Eye (tissue), 1 donor: ENCODE measurements around the gene BCAN.
"Not testable (repeated sequence)": the region's sequence is repeated elsewhere in the genome, so short reads cannot be mapped to it uniquely, and the experiment has no call there.

ENCODE experiments used
- DNase-seq: peaks from one replicate; pipeline ENCODE4 v3.0.0-alpha.2; 2015

The BCAN gene, protein sequence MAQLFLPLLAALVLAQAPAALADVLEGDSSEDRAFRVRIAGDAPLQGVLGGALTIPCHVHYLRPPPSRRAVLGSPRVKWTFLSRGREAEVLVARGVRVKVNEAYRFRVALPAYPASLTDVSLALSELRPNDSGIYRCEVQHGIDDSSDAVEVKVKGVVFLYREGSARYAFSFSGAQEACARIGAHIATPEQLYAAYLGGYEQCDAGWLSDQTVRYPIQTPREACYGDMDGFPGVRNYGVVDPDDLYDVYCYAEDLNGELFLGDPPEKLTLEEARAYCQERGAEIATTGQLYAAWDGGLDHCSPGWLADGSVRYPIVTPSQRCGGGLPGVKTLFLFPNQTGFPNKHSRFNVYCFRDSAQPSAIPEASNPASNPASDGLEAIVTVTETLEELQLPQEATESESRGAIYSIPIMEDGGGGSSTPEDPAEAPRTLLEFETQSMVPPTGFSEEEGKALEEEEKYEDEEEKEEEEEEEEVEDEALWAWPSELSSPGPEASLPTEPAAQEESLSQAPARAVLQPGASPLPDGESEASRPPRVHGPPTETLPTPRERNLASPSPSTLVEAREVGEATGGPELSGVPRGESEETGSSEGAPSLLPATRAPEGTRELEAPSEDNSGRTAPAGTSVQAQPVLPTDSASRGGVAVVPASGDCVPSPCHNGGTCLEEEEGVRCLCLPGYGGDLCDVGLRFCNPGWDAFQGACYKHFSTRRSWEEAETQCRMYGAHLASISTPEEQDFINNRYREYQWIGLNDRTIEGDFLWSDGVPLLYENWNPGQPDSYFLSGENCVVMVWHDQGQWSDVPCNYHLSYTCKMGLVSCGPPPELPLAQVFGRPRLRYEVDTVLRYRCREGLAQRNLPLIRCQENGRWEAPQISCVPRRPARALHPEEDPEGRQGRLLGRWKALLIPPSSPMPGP

DNA sequence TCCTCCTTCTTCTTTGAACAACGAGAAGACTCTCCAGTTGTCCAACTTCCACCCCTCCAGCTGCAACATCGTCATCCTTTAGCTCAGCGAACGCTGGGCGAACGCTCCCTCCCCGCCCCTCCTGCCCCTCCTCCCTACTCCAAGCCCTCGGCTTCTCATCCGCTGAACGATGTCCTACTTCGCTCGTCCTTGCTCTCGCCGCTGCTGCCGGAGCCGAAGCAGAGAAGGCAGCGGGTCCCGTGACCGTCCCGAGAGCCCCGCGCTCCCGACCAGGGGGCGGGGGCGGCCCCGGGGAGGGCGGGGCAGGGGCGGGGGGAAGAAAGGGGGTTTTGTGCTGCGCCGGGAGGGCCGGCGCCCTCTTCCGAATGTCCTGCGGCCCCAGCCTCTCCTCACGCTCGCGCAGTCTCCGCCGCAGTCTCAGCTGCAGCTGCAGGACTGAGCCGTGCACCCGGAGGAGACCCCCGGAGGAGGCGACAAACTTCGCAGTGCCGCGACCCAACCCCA, at the start of gene BCAN:
BCAN (plus strand) TSS at position 357 of the 504 bp plus-strand sequence. CDS start 3,938 bp downstream, outside the sequence.
- DNase-seq, result peak; percentile 86

DNA sequence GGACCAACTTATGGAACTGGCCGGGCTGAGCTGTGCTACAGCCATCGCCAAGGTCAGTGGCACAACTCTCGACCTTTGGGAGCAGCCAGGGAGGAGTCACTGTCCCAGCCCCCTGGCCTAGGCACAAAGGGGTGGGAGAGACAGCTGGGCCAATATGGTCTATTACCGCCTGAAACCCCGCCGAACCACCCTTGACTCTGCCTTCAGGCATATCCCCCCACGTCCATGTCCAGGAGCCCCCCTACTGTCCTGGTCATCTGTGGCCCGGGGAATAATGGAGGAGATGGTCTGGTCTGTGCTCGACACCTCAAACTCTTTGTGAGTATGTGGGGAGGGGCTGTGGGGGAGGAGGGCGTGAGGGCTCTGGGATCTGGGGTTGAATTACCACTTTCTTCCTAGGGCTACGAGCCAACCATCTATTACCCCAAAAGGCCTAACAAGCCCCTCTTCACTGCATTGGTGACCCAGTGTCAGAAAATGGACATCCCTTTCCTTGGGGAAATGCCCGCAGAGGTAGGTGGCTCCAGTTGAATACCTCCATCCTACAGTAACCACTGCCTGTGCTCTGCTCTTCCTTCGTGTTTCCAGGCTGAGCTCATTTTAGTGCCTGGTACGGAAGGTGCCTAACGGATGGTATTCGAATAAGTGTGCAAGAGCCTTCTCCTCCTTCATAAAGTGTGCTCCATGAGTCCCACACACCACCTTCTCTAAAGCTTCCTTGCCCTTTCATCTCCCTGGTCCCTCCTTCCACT, 49.6 kb upstream of the BCAN start:
- DNase-seq, result no peak

- DNase-seq, result no peak
Measured at GRCh38 chr1:156592910-156593660, 48.8 kb upstream of the BCAN start.

GRCh38 chr1:156593661-156593989, 48.3 kb upstream of the BCAN start:
- DNase-seq, result no peak

GRCh38 chr1:156594190-156594589, 47.7 kb upstream of the BCAN start:
- no peak for DNase-seq

- no peak for DNase-seq
Measured at GRCh38 chr1:156595016-156595415, 46.9 kb upstream of the BCAN start.

GRCh38 chr1:156596426-156596825, 45.5 kb upstream of the BCAN start:
- DNase-seq, result no peak

DNA sequence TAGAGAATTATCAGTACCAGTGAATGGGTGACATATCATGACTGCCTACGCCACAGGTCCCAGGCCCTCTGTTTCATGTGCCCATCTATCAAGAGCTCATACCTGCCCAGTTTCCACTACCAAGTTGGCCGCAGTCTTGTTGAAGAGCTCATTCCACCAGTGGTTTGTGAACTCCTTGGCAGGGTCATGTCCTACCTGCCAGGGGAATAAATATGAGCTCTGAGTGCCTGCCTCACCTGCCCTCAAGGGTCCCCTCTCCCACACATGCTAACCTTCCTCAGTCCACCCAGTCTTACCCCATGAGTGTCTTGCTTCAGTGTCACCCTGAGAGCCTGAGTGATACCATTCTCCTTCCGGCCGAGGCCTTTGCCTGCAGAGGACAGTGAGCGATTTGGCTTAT, 43.8 kb upstream of the BCAN start:
- no peak for DNase-seq

- no peak for DNase-seq
Measured at GRCh38 chr1:156598731-156599432, 43.0 kb upstream of the BCAN start.

- DNase-seq, result no peak
Measured at GRCh38 chr1:156599811-156600210, 42.1 kb upstream of the BCAN start.

GRCh38 chr1:156600733-156601121, 41.2 kb upstream of the BCAN start:
- DNase-seq, result no peak

DNA sequence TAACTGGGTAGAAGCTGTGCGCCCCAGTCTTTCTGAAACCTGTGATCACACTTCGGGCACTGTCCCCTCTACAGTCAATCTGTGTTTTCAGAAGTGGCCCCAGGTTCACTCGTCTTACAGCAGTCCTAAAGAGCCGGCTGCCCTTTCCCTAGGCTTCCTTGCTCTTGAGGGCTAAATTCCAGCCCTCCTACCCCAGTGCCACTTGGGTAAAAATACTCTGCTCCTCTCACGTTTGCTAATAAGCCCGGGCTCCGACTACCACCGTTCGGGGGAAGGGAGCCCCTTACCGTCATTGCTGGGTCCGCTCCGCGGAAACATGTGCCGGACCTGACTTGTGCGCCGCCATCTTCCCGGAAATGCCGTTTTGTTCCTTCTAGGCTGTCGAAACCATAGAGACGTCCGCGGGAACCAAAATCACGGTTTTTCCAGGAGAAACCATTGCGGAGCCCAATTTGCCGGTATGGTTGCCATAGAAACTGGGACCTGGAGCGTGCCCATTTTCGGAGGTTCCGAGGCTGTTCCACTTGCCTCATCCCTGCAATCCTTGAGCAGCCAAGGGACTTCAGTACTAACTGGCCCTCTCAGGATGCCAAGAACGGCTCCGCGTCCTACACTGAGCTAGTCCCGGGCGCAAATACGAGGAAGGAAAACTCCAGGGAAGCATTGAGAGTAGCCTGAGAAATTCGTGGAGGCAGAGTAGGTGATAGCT, 40.6 kb upstream of the BCAN start, which contains the start of gene GPATCH4:
GPATCH4 (minus strand) TSS at position 358 of the 709 bp plus-strand sequence.
- DNase-seq, result peak; percentile 95

GRCh38 chr1:156601892-156602291, 40.0 kb upstream of the BCAN start:
- no peak for DNase-seq

DNA sequence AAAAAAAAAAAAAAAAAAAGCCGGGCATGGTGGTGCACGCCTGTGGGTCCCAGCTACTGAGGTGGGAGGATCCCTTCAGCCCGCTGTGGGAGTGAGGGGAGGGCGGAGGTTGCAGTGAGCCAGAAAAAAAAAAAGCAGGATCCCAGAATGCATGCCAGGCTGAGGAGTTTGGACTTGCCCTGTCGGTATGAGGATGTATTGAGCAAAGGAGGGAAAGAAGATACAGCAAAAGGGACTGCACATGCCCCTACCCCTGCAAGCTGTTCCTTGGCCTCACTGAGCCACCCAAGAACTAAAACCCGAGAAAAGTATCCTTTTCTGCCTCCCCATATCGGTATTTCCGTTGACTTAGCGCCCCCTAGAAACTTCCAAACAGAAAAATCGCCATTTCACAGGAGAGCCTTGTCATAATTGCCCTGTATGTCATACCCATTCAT, 39.3 kb upstream of the BCAN start:
- no peak for DNase-seq

DNA sequence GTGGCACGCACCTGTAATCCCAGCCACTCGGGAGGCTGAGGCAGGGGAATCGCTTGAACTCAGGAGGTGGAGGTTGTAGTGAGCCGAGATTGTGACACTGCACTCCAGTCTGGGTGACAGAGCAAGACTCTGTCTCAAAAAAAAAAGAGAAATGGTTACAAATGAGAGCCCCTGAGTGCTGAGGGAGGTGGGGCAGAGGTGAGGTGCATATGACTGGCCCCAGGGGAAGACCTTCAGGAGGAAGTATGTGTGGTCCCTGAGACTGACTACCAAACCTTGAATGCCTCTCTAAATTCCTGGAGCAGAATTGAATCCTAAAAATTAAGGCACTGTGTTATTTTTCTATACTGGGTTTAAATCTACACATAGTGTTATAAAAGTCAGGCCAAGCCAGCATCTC, 34.6 kb upstream of the BCAN start:
- not testable (repeated sequence) for DNase-seq

GRCh38 chr1:156608036-156608674, 33.8 kb upstream of the BCAN start:
- peak; percentile 84 for DNase-seq

- DNase-seq, result peak; percentile 61
Measured at GRCh38 chr1:156608981-156609380, 32.9 kb upstream of the BCAN start.

- DNase-seq, result not testable (repeated sequence)
Measured at GRCh38 chr1:156610072-156610471, 31.8 kb upstream of the BCAN start.

GRCh38 chr1:156612666-156613065, 29.3 kb upstream of the BCAN start:
- DNase-seq, result no peak

DNA sequence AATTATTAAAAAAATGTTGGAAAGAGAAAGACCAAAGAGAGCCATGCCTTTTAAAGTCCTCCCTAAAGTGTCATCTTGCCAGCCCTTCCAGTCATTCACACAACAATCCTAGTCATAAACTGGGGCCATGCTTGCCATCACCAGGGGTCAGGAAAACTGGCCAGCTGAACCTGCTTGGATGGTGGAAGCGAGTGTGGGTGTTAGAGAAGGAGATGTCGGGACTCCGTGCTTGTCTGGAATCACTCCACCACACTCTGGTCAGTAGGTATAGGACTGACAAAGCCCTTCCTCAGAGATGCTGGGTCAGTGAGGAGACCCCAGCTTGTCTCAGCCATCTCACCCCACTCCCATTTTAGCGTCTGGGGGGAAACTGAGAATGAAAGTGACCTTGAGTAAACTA, 26.0 kb upstream of the BCAN start:
- DNase-seq, result no peak
